K562 (cell line): ENCODE results near the gene ADAMTSL2. TPM values are rescaled to one million over a fixed set of nuclear protein-coding genes. Genes with fewer than 3 reads are reported as not detected.

Experiments used
- ATF3 ChIP-seq, 2 experiments: fragments of 450-650 bp in 1 of 2; sonication (generic) in 1 of 2; formaldehyde crosslinking in 1 of 2; IDR thresholded peaks in 1 of 2; conservative IDR thresholded peaks in 1 of 2; 2 replicates each; pipeline versions ENCODE4 v1.6.1 to v1.8.1; 2016 to 2023; ENCODE audit warnings: mild to moderate bottlenecking in 2 of 2, moderate library complexity in 2 of 2, inconsistent platforms in 1 of 2, missing genetic modification reagents in 1 of 2
- CBFB ChIP-seq: sonication (generic); formaldehyde crosslinking; IDR thresholded peaks from 2 replicates; pipeline ENCODE4 v1.4.0; 2020; ENCODE audit warnings: mild to moderate bottlenecking, missing genetic modification reagents
- CC2D1A ChIP-seq: fragments of 450-650 bp; IDR thresholded peaks from 2 replicates; pipeline ENCODE4 v1.6.1; 2017; ENCODE audit warnings: mild to moderate bottlenecking
- DEAF1 ChIP-seq: fragments of 450-650 bp; formaldehyde crosslinking; IDR thresholded peaks from 2 replicates; pipeline ENCODE4 v1.4.0; 2020; ENCODE audit warnings: mild to moderate bottlenecking, moderate library complexity
- DIDO1 ChIP-seq: fragments of 450-650 bp; IDR thresholded peaks from 2 replicates; pipeline ENCODE4 v1.6.1; 2016; ENCODE audit warnings: low read depth, missing biosample characterization, missing genetic modification characterization
- LARP7 ChIP-seq: fragments of 450-650 bp; IDR thresholded peaks from 2 replicates; pipeline ENCODE4 v1.6.1; 2016
- MEIS2 ChIP-seq: fragments of 450-650 bp; IDR thresholded peaks from 2 replicates; pipeline ENCODE4 v1.6.1; 2014; ENCODE audit warnings: mild to moderate bottlenecking; ENCODE audit not compliant: partially characterized antibody
- NFIX ChIP-seq: fragments of 250-450 bp; sonication (Bioruptor Pico); IDR thresholded peaks from 2 replicates; pipeline ENCODE4 v1.4.0; 2020; ENCODE audit warnings: low read depth, mild to moderate bottlenecking, moderate library complexity
- NFRKB ChIP-seq: fragments of 450-650 bp; IDR thresholded peaks from 2 replicates; pipeline ENCODE4 v1.6.1; 2016; ENCODE audit warnings: low read depth
- OTX1 ChIP-seq: fragments of 450-650 bp; formaldehyde crosslinking; IDR thresholded peaks from 2 replicates; pipeline ENCODE4 v1.4.0; 2022; ENCODE audit warnings: mild to moderate bottlenecking
- PCBP2 ChIP-seq: fragments of 200-400 bp; formaldehyde crosslinking; IDR thresholded peaks from 2 replicates; pipeline ENCODE4 v1.6.1; 2018; ENCODE audit warnings: low read length, low read depth, mild to moderate bottlenecking, moderate library complexity; ENCODE audit not compliant: poor library complexity, severe bottlenecking
- PHF20 ChIP-seq: fragments of 450-650 bp; IDR thresholded peaks from 2 replicates; pipeline ENCODE4 v1.6.1; 2018; ENCODE audit not compliant: partially characterized antibody
- PURB ChIP-seq: sonication (generic); formaldehyde crosslinking; IDR thresholded peaks from 2 replicates; pipeline ENCODE4 v1.9.0; 2021; ENCODE audit warnings: low read depth, mild to moderate bottlenecking, missing genetic modification reagents
- RBM14 ChIP-seq: fragments of 200-400 bp; formaldehyde crosslinking; IDR thresholded peaks from 2 replicates; pipeline ENCODE4 v1.6.1; 2018; ENCODE audit warnings: low read depth, mild to moderate bottlenecking, low read length, moderate library complexity, borderline replicate concordance; ENCODE audit not compliant: insufficient read depth
- RBM39 ChIP-seq: fragments of 200-400 bp; formaldehyde crosslinking; optimal IDR thresholded peaks from 2 replicates; pipeline ENCODE3; 2018; ENCODE audit warnings: low read depth, low read length
- RNF2 ChIP-seq: sonication (generic); IDR thresholded peaks from 2 replicates; pipeline ENCODE4 v1.6.1; 2016
- SMAD4 ChIP-seq: fragments of 250-450 bp; sonication (Bioruptor Pico); conservative IDR thresholded peaks from 2 replicates; pipeline ENCODE4 v1.8.0; 2021; ENCODE audit warnings: inconsistent platforms, mild to moderate bottlenecking, moderate library complexity
- STAT5B ChIP-seq: fragments of 250-450 bp; sonication (Bioruptor Pico); IDR thresholded peaks from 2 replicates; pipeline ENCODE4 v1.8.0; 2021; ENCODE audit warnings: mild to moderate bottlenecking, inconsistent platforms
- XRCC3 ChIP-seq: fragments of 450-650 bp; IDR thresholded peaks from 2 replicates; pipeline ENCODE4 v1.6.1; 2017; ENCODE audit warnings: mild to moderate bottlenecking, moderate library complexity
- ZC3H11A ChIP-seq: IDR thresholded peaks from 2 replicates; pipeline ENCODE4 v1.6.1; 2012; ENCODE audit warnings: low read depth, low read length, improper control_type of control experiment
- ZNF12 ChIP-seq: sonication (generic); formaldehyde crosslinking; IDR thresholded peaks from 2 replicates; pipeline ENCODE4 v1.4.0; 2020; ENCODE audit warnings: mild to moderate bottlenecking, missing genetic modification reagents
- ZNF134 ChIP-seq: fragments of 250-450 bp; sonication (Bioruptor Pico); conservative IDR thresholded peaks from 2 replicates; pipeline ENCODE4 v1.4.0; 2020
- ZNF212 ChIP-seq: fragments of 450-650 bp; formaldehyde crosslinking; IDR thresholded peaks from 2 replicates; pipeline ENCODE4 v1.4.0; 2020; ENCODE audit warnings: mild to moderate bottlenecking
- ZNF766 ChIP-seq: fragments of 200-800 bp; sonication (Bioruptor generic); conservative IDR thresholded peaks from 2 replicates; pipeline ENCODE4 v1.6.1; 2016; ENCODE audit warnings: missing genetic modification characterization, missing compliant biosample characterization
- polyA plus RNA-seq, 8 experiments: library from polyadenylated mRNA; depleted of rRNA in 4 of 8; stranded (reverse) in 5 of 8; unstranded in 3 of 8; fragments of >200 nt; fragmentation: Nextera tagmentation in 2 of 8; fragmentation: Illumina TruSeq in 1 of 8; extraction: Ambion mirVana in 2 of 8; extraction: Trizol in 1 of 8; gene quantifications; 2 replicates each; pipeline versions ENCODE4 v1.2.1 to v1.2.3, GENCODE V29; 2011 to 2014; ENCODE audit warnings: inconsistent platforms in 1 of 8, missing spikeins in 1 of 8
- total RNA-seq, 7 experiments: library from RNA; depleted of rRNA in 6 of 7; stranded (reverse); fragments of >200 nt in 6 of 7; fragmentation: Illumina TruSeq in 2 of 7; extraction: Trizol in 2 of 7; gene quantifications; 2 replicates each; pipeline versions ENCODE4 v1.2.1 to v1.2.3, GENCODE V29; 2011 to 2021; ENCODE audit warnings: low replicate concordance in 1 of 7
- TF ChIP-seq, protein P1 (sequence below), 2 experiments: IDR thresholded peaks; 2 replicates each; pipeline ENCODE4 v1.6.1; 2012; ENCODE audit warnings: improper control_type of control experiment in 2 of 2, low read depth in 2 of 2, low read length in 2 of 2, borderline replicate concordance in 1 of 2
- TF ChIP-seq, protein P2 (sequence below): fragments of 250-450 bp; sonication (Bioruptor Pico); IDR thresholded peaks from 2 replicates; pipeline ENCODE4 v1.8.0; 2021; ENCODE audit warnings: moderate library complexity, mild to moderate bottlenecking, inconsistent platforms

Gene ADAMTSL2
- total and polyA plus RNA-seq, 9 of the 15 experiments (the other 6 are each of a cell fraction or from before 2014, with no cell fraction given): 0.04 TPM; not detected in 8

- TF ChIP-seq DEAF1 (CRISPR knock-in tag) (peak; percentile 63), STAT5B (CRISPR knock-in tag) (no peak), ZNF12 (CRISPR knock-in tag) (no peak), RBM39 (no peak), ZC3H11A (no peak), OTX1 (CRISPR knock-in tag) (peak; percentile 75), MEIS2 (peak; percentile 68), ATF3 (IDR thresholded peaks at IDR 0.05) (no peak), ATF3 (CRISPR knock-in tag; conservative IDR thresholded peaks at IDR 0.05) (no peak), CBFB (peak; percentile 73), PCBP2 (no peak), PHF20 (no peak), PURB (no peak), NFIX (CRISPR knock-in tag) (no peak), DIDO1 (tag) (peak; percentile 63; the same call in 1 of the 2 replicates), ZNF766 (CRISPR knock-in tag) (no peak), CC2D1A (0 out of 2 replicates have a peak, but pooled peaks have one; percentile 61), ZNF212 (CRISPR knock-in tag) (no peak), XRCC3 (no peak), SMAD4 (CRISPR knock-in tag) (no peak), LARP7 (0 out of 2 replicates have a peak, but pooled peaks have one; percentile 47), RNF2 (no peak), NFRKB (no peak), RBM14 (no peak), ZNF134 (CRISPR knock-in tag) (no peak)
- TF ChIP-seq, protein P1, sequence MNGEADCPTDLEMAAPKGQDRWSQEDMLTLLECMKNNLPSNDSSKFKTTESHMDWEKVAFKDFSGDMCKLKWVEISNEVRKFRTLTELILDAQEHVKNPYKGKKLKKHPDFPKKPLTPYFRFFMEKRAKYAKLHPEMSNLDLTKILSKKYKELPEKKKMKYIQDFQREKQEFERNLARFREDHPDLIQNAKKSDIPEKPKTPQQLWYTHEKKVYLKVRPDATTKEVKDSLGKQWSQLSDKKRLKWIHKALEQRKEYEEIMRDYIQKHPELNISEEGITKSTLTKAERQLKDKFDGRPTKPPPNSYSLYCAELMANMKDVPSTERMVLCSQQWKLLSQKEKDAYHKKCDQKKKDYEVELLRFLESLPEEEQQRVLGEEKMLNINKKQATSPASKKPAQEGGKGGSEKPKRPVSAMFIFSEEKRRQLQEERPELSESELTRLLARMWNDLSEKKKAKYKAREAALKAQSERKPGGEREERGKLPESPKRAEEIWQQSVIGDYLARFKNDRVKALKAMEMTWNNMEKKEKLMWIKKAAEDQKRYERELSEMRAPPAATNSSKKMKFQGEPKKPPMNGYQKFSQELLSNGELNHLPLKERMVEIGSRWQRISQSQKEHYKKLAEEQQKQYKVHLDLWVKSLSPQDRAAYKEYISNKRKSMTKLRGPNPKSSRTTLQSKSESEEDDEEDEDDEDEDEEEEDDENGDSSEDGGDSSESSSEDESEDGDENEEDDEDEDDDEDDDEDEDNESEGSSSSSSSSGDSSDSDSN (IDR thresholded peaks at IDR 0.05; ENCODE audit: borderline replicate concordance in 1 of 2, low read depth in 2 of 2, low read length in 2 of 2): no peak
- TF ChIP-seq, protein P2, sequence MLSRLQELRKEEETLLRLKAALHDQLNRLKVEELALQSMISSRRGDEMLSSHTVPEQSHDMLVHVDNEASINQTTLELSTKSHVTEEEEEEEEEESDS (CRISPR knock-in tag): no peak
Observed at GRCh38 chr9:133532937-133533668, 1.4 kb upstream of the ADAMTSL2 start (continued).
